GM21528 (cell line): ENCODE data around the gene MUC5AC.

Source experiments
- ATAC-seq: cut with Tn5 transposase; IDR thresholded peaks from one replicate; pipeline ENCODE4 v1.9.1; 2021; ENCODE audit warnings: mild to moderate bottlenecking, moderate library complexity; ENCODE audit not compliant: unreplicated experiment, low FRiP score

MUC5AC gene

DNA sequence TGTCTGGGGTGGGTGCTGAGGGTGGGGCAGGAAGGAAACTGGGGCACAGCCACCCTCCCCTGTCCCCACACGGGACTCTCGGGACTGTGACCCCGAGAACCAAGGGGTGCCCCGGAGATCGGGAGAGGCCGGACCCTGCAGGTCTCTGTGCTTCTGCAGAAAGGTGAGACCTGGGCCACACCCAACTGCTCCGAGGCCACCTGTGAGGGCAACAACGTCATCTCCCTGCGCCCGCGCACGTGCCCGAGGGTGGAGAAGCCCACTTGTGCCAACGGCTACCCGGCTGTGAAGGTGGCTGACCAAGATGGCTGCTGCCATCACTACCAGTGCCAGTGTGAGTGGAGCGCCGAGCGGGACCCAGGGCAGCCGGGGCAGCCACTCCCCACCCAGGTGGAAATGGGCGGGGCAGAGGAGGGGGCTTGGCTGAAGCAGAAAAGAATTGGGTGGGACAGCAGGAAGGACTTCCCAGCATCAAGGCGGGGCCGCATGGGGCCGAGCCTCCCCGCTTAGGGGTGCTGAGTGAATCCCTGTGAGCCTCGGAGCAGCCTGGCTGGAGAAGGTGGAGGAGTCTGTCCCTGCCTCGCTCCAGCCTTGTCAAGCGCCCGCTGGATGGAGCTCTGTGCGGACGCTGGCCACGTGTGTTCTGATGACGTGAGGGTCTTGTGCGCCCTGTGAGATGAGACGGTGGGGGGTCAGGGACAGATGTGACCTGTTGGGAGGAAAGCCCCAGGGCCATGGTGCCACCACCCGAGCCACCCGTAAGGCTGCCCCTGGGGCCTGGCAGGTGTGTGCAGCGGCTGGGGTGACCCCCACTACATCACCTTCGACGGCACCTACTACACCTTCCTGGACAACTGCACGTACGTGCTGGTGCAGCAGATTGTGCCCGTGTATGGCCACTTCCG is 35.8 kb downstream of the MUC5AC start:
- ATAC-seq: no peak

DNA sequence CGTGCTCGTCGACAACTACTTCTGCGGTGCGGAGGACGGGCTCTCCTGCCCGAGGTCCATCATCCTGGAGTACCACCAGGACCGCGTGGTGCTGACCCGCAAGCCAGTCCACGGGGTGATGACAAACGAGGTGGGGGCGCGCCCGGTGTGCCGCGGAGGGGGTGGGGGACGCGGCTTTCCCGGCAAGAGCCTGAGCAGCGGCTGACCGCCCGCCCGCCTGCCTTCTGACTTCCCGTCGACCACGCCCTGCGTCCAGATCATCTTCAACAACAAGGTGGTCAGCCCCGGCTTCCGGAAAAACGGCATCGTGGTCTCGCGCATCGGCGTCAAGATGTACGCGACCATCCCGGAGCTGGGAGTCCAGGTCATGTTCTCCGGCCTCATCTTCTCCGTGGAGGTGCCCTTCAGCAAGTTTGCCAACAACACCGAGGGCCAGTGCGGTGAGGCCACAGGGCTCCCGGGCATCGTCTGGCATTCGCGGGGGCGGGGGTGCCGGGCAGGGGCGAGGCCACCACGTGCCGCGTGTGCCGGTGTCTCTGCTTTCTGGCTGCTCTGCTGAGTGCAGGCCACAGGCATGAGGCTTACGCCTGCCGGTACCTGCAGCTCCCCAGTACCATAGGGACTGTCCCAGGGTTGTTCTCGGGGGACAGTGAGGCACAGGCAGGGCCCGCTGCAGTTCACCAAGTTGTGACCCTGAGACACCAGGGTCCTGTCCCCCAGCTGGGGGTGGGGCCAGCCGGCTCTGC is 36.7 kb downstream of the MUC5AC start:
- no peak for ATAC-seq

- ATAC-seq: no peak
Measured at GRCh38 chr11:1194977-1195681, 37.4 kb downstream of the MUC5AC start.

DNA sequence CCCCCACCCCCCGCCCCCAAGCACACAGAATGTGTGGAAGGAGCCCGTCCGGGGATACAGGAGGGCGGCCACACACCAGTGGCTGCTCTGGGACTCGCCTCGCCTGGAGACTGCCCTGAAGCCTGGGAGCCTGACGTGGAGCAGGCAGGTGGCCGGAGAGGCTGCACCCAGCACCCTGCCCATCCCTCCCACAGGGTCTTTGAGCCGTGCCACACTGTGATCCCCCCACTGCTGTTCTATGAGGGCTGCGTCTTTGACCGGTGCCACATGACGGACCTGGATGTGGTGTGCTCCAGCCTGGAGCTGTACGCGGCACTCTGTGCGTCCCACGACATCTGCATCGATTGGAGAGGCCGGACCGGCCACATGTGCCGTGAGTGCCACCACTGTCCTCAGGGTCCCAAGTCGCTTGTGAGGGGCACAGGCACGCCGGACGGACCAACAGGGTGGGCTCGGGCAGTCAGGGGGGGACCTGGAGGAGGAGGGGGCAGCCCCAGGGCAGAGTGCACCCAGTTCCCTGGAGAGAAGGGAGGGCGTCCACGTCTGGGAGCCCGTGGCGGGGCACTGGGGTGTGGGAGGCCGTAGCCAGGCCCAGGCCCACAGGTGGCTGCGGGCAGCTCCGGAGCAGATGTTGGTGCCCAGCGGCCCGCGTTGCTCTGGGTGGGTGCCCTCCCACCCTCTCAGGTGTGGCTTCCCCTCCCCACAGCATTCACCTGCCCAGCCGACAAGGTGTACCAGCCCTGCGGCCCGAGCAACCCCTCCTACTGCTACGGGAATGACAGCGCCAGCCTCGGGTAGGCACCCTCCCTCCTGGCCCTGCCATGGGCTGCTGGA is 38.1 kb downstream of the MUC5AC start:
- ATAC-seq: no peak

DNA sequence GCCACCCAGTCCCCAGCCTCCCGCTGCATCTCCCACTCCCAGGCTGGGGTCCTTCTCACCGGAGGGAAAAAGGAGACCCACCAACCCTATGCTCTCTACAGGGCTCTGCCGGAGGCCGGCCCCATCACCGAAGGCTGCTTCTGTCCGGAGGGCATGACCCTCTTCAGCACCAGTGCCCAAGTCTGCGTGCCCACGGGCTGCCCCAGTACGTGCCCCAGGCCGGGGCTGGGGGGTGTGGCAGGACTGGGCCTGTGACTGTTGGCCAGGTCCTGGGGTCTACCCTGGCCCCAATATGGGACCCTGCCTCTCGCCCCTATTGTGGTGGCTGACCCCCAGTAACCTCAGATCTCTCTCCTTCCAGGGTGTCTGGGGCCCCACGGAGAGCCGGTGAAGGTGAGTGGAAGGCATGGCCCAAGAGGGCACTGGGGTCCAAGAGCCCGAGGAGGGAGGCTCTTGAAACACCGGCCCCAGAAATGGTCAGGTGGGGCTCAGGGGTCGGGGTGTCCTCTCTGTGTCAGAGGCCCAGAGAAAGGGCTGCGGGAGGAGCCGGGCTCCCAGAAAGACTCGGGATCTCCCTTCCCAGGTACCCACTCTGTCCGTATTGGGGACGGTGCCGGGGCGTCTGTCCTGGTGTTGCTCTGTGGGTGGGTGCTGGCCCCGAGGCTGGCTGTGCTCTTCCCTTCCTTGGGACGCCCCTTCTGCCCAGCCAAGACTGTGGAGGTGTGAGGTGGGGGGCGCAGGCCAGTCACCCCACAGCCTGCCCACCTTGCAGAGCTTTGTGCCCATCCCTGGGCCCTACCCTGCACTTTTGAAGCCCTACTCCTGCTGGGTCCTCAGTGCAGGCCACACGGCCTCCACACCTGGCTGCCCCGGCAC is 39.0 kb downstream of the MUC5AC start:
- ATAC-seq: no peak

DNA sequence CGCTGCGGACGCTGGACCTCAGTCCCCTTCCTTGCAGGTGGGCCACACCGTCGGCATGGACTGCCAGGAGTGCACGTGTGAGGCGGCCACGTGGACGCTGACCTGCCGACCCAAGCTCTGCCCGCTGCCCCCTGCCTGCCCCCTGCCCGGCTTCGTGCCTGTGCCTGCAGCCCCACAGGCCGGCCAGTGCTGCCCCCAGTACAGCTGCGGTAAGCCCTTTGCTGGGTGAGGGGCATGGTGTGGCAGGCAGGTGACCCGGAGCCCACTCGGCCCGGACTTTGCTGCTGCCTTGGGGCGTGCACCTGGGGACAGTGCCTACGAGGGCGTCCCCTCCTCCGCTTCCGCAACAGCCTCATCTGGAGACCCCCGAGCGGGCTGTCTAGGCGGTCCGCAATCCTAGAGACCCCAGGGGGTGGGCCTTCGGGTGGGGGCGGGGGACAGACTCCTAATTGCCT is 39.7 kb downstream of the MUC5AC start:
- no peak for ATAC-seq

DNA sequence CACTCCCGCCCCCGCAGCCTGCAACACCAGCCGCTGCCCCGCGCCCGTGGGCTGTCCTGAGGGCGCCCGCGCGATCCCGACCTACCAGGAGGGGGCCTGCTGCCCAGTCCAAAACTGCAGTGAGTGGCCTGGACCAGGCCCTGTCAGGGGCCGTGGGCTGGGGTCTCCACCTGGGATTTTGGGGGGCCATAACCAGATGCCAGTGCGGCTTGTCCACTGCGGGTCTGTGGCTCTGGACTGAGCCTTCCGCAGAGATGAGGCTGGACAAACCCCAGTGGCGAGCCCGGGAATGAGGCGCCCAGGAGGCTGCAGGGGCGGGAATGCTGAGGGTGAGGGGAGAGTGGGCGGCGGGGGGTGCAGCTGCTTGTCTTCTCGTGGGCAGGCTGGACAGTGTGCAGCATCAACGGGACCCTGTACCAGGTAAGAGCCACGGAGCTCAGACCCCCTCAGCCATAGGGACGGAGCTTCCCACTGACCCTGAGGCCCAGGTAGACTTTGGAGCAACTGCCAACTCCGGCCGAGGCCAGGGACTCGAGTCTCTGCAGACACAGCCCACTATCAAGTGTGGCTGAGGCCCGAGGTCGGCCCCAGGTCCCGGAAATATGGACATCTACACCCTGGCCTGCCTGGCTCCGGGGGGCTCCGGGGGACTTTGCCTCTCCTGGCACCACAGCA is 40.3 kb downstream of the MUC5AC start:
- no peak for ATAC-seq

GRCh38 chr11:1198561-1199240 is 40.9 kb downstream of the MUC5AC start:
- ATAC-seq: no peak

DNA sequence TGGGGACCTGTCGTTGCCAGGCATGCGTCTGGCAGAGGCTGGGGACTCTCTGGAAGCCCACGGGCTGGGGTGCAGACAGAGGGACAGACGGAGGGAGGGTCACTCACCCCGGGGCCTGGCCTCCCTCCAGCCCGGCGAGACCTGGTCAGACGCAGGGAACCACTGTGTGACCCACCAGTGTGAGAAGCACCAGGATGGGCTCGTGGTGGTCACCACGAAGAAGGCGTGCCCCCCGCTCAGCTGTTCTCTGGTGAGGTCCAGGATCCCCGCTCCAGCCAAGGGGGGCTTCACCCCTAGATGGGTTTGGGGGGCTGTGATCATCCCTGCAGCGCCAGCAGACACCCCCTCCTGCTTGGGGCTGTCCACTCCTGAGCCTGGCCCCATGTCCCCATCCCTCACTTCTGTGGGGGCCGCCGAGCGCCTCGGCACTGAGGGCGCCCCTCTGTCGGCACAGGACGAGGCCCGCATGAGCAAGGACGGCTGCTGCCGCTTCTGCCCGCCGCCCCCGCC is 41.5 kb downstream of the MUC5AC start:
- ATAC-seq: no peak

DNA sequence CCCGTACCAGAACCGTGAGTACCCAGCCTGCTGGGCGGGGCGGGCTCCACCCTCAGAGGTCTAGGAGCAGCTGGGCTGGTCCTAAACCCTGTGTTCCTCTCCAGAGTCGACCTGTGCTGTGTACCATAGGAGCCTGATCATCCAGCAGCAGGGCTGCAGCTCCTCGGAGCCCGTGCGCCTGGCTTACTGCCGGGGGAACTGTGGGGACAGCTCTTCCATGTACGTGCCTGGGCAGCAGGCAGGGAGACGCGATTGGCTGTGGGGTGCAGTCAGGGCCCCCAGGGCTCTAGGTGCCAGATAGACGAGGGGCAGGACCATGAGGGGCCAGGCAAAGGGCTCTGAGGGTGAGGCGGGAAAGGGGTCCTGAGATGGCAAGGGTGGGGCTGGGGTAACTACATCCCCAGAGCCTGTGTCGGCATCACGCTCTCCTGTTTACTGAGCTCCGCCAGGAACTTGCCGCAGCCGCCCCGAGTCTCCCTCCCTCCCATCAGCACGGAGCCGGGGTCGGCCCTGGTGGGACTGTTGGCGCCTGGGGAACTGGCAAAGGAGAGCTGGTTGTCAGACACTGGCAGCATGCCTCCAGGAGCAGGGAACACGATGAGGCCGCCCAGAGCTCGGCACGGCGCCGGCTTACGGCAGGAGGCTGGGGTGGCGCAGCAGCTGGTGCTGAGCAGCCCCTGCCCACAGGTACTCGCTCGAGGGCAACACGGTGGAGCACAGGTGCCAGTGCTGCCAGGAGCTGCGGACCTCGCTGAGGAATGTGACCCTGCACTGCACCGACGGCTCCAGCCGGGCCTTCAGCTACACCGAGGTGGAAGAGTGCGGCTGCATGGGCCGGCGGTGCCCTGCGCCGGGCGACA is 42.2 kb downstream of the MUC5AC start:
- ATAC-seq: no peak

- ATAC-seq: no peak
Measured at GRCh38 chr11:1200611-1201191, 42.9 kb downstream of the MUC5AC start.

- no peak for ATAC-seq
Measured at GRCh38 chr11:1201395-1202153, 43.8 kb downstream of the MUC5AC start.

DNA sequence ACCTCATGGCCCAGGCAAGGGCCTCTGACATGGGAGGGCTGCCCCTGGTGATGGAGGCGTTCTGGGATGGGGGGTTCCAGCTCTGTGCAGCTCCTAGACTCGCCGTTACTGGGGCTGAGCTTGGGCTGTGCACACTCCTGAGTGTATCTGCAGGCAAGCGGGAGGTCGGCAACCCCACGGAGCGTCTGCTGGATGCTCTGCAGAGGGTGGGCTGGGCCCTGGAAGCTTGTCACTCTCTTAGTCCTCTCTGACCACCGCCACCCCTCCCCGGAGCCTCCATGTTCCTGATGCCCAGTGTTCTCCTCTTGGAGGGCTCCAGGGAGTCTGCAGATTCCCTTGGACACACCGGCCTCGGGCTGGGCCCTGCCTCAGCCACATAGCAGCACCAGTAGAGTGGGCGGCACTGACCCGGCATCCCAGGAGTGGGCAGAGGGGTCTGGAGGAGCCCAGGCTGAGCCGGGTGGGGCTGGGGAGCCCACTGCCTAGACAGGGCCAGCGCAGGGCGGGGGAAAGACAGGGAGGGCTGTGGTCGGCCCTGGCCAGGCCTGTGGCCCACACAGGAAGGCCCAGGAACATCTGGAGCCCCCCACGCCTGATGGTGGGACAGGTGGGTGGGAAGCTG is 44.5 kb downstream of the MUC5AC start:
- ATAC-seq: no peak

DNA sequence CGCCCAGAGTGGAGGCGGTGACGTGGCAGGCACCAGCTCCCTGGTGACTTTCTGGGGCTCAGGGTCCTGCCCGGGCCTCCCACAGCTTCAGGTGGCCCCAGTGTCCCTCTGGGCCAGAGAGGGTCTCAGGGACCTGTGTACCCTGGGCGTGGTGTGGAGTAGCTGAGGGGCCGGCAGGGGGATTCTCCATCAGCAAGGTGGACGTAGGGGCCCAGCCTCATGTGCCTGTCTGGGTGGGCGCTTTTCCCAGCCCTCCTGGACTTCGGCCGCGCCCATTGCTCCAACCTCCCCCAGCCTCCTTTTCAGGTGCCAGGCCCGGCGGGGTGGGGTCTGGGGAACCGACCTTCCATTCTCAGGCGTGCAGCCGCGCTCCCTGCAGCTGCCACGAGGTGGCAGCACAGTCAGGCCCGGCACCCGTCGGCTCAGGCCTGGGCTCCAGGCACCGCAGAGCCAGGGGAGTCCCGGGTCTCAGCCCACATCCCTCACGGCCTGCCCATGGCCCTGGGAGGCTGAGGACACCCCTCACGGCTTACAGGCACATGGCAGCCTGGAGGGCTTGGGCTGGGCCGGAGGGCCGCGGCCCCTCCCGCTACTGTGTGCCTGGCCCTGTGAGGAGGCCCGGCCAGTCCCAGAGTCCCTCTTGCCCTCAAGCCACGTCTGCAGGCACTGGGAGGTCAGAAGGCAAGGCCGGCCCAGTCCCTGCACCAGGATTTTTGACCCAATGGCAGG is 45.2 kb downstream of the MUC5AC start:
- no peak for ATAC-seq
